ENCODE results near the gene CASKIN2. TPM values are rescaled to one million over a fixed set of nuclear protein-coding genes. Genes with fewer than 3 reads are reported as not detected.

CASKIN2 gene
- total and polyA plus RNA-seq, 10 of the 15 experiments (the other 5 are each of a cell fraction or from before 2014, with no cell fraction given), result 0.02 to 2.7 (median 0.44) TPM; not detected in 1

GRCh38 chr17:75450270-75450669 is 65.1 kb downstream of the CASKIN2 start (continued):
- TF ChIP-seq IRF5 (IDR thresholded peaks at IDR 0.05; ENCODE audit: borderline replicate concordance), result no peak
- TF ChIP-seq YY1 (IDR thresholded peaks at IDR 0.05; ENCODE audit: low read depth, low read length), result no peak
- TF ChIP-seq USF2 (IDR thresholded peaks at IDR 0.05; ENCODE audit: borderline replicate concordance, low read depth, low read length), result no peak
- no peak for TF ChIP-seq CHD1 (IDR thresholded peaks at IDR 0.05; ENCODE audit: low read depth, low read length)
- TF ChIP-seq SRF (IDR thresholded peaks at IDR 0.05; ENCODE audit: low read depth in 2 of 2, low read length in 2 of 2), result no peak
- TF ChIP-seq SMARCA5 (IDR thresholded peaks at IDR 0.05), result no peak

Small RNA genes within 50 kb of the gene (microRNA-seq; reads per million reads assigned to microRNA genes)
- gene MIR6785, result 0.56 reads per million

Other genes with a start within 250 kb of the CASKIN2 start
Only the 7 nearest of the 12 such genes appear.
- 161 and 168 TPM in 2 replicates for gene GRB2, start 109.9 kb downstream of the CASKIN2 start, total RNA-seq (2014; rRNA removed)
- gene GRB2, start 109.9 kb downstream of the CASKIN2 start, total RNA-seq (2014; rRNA removed; fragmentation: Illumina TruSeq; extraction: Trizol), result 113 and 118 TPM in 2 replicates
- gene GRB2, start 109.9 kb downstream of the CASKIN2 start, total RNA-seq (2021), result 207 and 214 TPM in 2 replicates
- 133 and 196 TPM in 2 replicates for gene GRB2, start 109.9 kb downstream of the CASKIN2 start, polyA plus RNA-seq (2011; rRNA removed)
- gene GRB2, start 109.9 kb downstream of the CASKIN2 start, polyA plus RNA-seq (2014; fragmentation: Illumina TruSeq; extraction: Trizol), result 141 and 201 TPM in 2 replicates
- 100 to 1,000 TPM; 113 to 152 TPM for gene GRB2, start 109.9 kb downstream of the CASKIN2 start, polyA plus RNA-seq (2014; fragmentation: Nextera tagmentation; extraction: Ambion mirVana)
- gene GRB2, start 109.9 kb downstream of the CASKIN2 start, polyA plus RNA-seq (2014; rRNA removed), result 164 and 180 TPM in 2 replicates
- gene GRB2, start 109.9 kb downstream of the CASKIN2 start, polyA plus RNA-seq (2016; fragmentation: Nextera tagmentation; extraction: Ambion mirVana), result 100 to 1,000 TPM; 263 to 268 TPM
- 23.9 and 31.4 TPM in 2 replicates for gene TMEM94, start 58.9 kb downstream of the CASKIN2 start, total RNA-seq (2014; rRNA removed)
- gene TMEM94, start 58.9 kb downstream of the CASKIN2 start, total RNA-seq (2014; rRNA removed; fragmentation: Illumina TruSeq; extraction: Trizol), result 15.4 and 15.8 TPM in 2 replicates
- 59.0 and 70.7 TPM in 2 replicates for gene TMEM94, start 58.9 kb downstream of the CASKIN2 start, total RNA-seq (2021)
- 9.8 and 21.9 TPM in 2 replicates for gene TMEM94, start 58.9 kb downstream of the CASKIN2 start, polyA plus RNA-seq (2011; rRNA removed)
- 11.9 and 46.5 TPM in 2 replicates for gene TMEM94, start 58.9 kb downstream of the CASKIN2 start, polyA plus RNA-seq (2014; fragmentation: Illumina TruSeq; extraction: Trizol)
- 1 to 10 TPM in 1 of 2 experiments, under 1 TPM in 1; 0.31 to 2.3 TPM for gene TMEM94, start 58.9 kb downstream of the CASKIN2 start, polyA plus RNA-seq (2014; fragmentation: Nextera tagmentation; extraction: Ambion mirVana)
- 41.7 and 50.5 TPM in 2 replicates for gene TMEM94, start 58.9 kb downstream of the CASKIN2 start, polyA plus RNA-seq (2014; rRNA removed)
- 10 to 100 TPM; 21.2 to 26.9 TPM for gene TMEM94, start 58.9 kb downstream of the CASKIN2 start, polyA plus RNA-seq (2016; fragmentation: Nextera tagmentation; extraction: Ambion mirVana)
- gene TSEN54, start 991 bp upstream of the CASKIN2 start, total RNA-seq (2014; rRNA removed), result 42.1 and 43.2 TPM in 2 replicates
- gene TSEN54, start 991 bp upstream of the CASKIN2 start, total RNA-seq (2014; rRNA removed; fragmentation: Illumina TruSeq; extraction: Trizol), result 21.4 and 26.1 TPM in 2 replicates
- gene TSEN54, start 991 bp upstream of the CASKIN2 start, total RNA-seq (2021), result 37.3 and 41.2 TPM in 2 replicates
- 25.4 and 45.7 TPM in 2 replicates for gene TSEN54, start 991 bp upstream of the CASKIN2 start, polyA plus RNA-seq (2011; rRNA removed)
- gene TSEN54, start 991 bp upstream of the CASKIN2 start, polyA plus RNA-seq (2014; fragmentation: Illumina TruSeq; extraction: Trizol), result 22.9 and 29.5 TPM in 2 replicates
- gene TSEN54, start 991 bp upstream of the CASKIN2 start, polyA plus RNA-seq (2014; fragmentation: Nextera tagmentation; extraction: Ambion mirVana), result 10 to 100 TPM in 1 of 2 experiments, 1 to 10 TPM in 1; 7.1 to 23.1 TPM
- 42.4 and 52.2 TPM in 2 replicates for gene TSEN54, start 991 bp upstream of the CASKIN2 start, polyA plus RNA-seq (2014; rRNA removed)
- 10 to 100 TPM; 41.1 to 48.0 TPM for gene TSEN54, start 991 bp upstream of the CASKIN2 start, polyA plus RNA-seq (2016; fragmentation: Nextera tagmentation; extraction: Ambion mirVana)
- 5.0 and 6.5 TPM in 2 replicates for gene LLGL2, start 10.2 kb upstream of the CASKIN2 start, total RNA-seq (2014; rRNA removed)
- gene LLGL2, start 10.2 kb upstream of the CASKIN2 start, total RNA-seq (2014; rRNA removed; fragmentation: Illumina TruSeq; extraction: Trizol), result 1.8 and 2.0 TPM in 2 replicates
- gene LLGL2, start 10.2 kb upstream of the CASKIN2 start, total RNA-seq (2021), result 6.3 and 7.6 TPM in 2 replicates
- 1.7 and 3.3 TPM in 2 replicates for gene LLGL2, start 10.2 kb upstream of the CASKIN2 start, polyA plus RNA-seq (2011; rRNA removed)
- 9.9 TPM in 1 of 2 replicates, not detected in the other for gene LLGL2, start 10.2 kb upstream of the CASKIN2 start, polyA plus RNA-seq (2014; fragmentation: Illumina TruSeq; extraction: Trizol)
- gene LLGL2, start 10.2 kb upstream of the CASKIN2 start, polyA plus RNA-seq (2014; fragmentation: Nextera tagmentation; extraction: Ambion mirVana), result under 1 TPM; 0.21 to 0.75 TPM
- 5.8 and 7.4 TPM in 2 replicates for gene LLGL2, start 10.2 kb upstream of the CASKIN2 start, polyA plus RNA-seq (2014; rRNA removed)
- 1 to 10 TPM; 4.1 to 5.0 TPM for gene LLGL2, start 10.2 kb upstream of the CASKIN2 start, polyA plus RNA-seq (2016; fragmentation: Nextera tagmentation; extraction: Ambion mirVana)
- 4.3 and 6.7 TPM in 2 replicates for gene MYO15B, start 72.3 kb upstream of the CASKIN2 start, total RNA-seq (2014; rRNA removed)
- gene MYO15B, start 72.3 kb upstream of the CASKIN2 start, total RNA-seq (2014; rRNA removed; fragmentation: Illumina TruSeq; extraction: Trizol), result 2.3 and 2.7 TPM in 2 replicates
- 12.3 and 15.4 TPM in 2 replicates for gene MYO15B, start 72.3 kb upstream of the CASKIN2 start, total RNA-seq (2021)
- 0.67 and 0.82 TPM in 2 replicates for gene MYO15B, start 72.3 kb upstream of the CASKIN2 start, polyA plus RNA-seq (2011; rRNA removed)
- 2.1 and 3.6 TPM in 2 replicates for gene MYO15B, start 72.3 kb upstream of the CASKIN2 start, polyA plus RNA-seq (2014; fragmentation: Illumina TruSeq; extraction: Trizol)
- under 1 TPM in 1 of 2 experiments, not detected in 1; 0.82 TPM for gene MYO15B, start 72.3 kb upstream of the CASKIN2 start, polyA plus RNA-seq (2014; fragmentation: Nextera tagmentation; extraction: Ambion mirVana)
- gene MYO15B, start 72.3 kb upstream of the CASKIN2 start, polyA plus RNA-seq (2014; rRNA removed), result 9.0 and 11.1 TPM in 2 replicates
- 1 to 10 TPM; 1.2 to 1.3 TPM for gene MYO15B, start 72.3 kb upstream of the CASKIN2 start, polyA plus RNA-seq (2016; fragmentation: Nextera tagmentation; extraction: Ambion mirVana)
- gene SMIM5, start 117.9 kb upstream of the CASKIN2 start, total RNA-seq (2014; rRNA removed), result not detected in 2 replicates
- not detected in 2 replicates for gene SMIM5, start 117.9 kb upstream of the CASKIN2 start, total RNA-seq (2014; rRNA removed; fragmentation: Illumina TruSeq; extraction: Trizol)
- not detected in 2 replicates for gene SMIM5, start 117.9 kb upstream of the CASKIN2 start, total RNA-seq (2021)
- gene SMIM5, start 117.9 kb upstream of the CASKIN2 start, polyA plus RNA-seq (2011; rRNA removed), result not detected in 2 replicates
- not detected in 2 replicates for gene SMIM5, start 117.9 kb upstream of the CASKIN2 start, polyA plus RNA-seq (2014; fragmentation: Illumina TruSeq; extraction: Trizol)
- not detected for gene SMIM5, start 117.9 kb upstream of the CASKIN2 start, polyA plus RNA-seq (2014; fragmentation: Nextera tagmentation; extraction: Ambion mirVana)
- 0.04 TPM in 1 of 2 replicates, not detected in the other for gene SMIM5, start 117.9 kb upstream of the CASKIN2 start, polyA plus RNA-seq (2014; rRNA removed)
- gene SMIM5, start 117.9 kb upstream of the CASKIN2 start, polyA plus RNA-seq (2016; fragmentation: Nextera tagmentation; extraction: Ambion mirVana), result under 1 TPM; 0.08 to 0.11 TPM
- 22.3 and 26.8 TPM in 2 replicates for gene RECQL5, start 151.6 kb upstream of the CASKIN2 start, total RNA-seq (2014; rRNA removed)
- gene RECQL5, start 151.6 kb upstream of the CASKIN2 start, total RNA-seq (2014; rRNA removed; fragmentation: Illumina TruSeq; extraction: Trizol), result 13.9 and 15.3 TPM in 2 replicates
- gene RECQL5, start 151.6 kb upstream of the CASKIN2 start, total RNA-seq (2021), result 30.0 and 32.1 TPM in 2 replicates
- 10.5 and 15.2 TPM in 2 replicates for gene RECQL5, start 151.6 kb upstream of the CASKIN2 start, polyA plus RNA-seq (2011; rRNA removed)
- gene RECQL5, start 151.6 kb upstream of the CASKIN2 start, polyA plus RNA-seq (2014; fragmentation: Illumina TruSeq; extraction: Trizol), result 11.2 and 18.0 TPM in 2 replicates
- 1 to 10 TPM; 3.6 to 6.4 TPM for gene RECQL5, start 151.6 kb upstream of the CASKIN2 start, polyA plus RNA-seq (2014; fragmentation: Nextera tagmentation; extraction: Ambion mirVana)
- gene RECQL5, start 151.6 kb upstream of the CASKIN2 start, polyA plus RNA-seq (2014; rRNA removed), result 26.6 and 30.6 TPM in 2 replicates
- 10 to 100 TPM; 26.9 to 27.3 TPM for gene RECQL5, start 151.6 kb upstream of the CASKIN2 start, polyA plus RNA-seq (2016; fragmentation: Nextera tagmentation; extraction: Ambion mirVana)

All from GM12878 (cell line).